HepG2 (cell line): Measurements from ENCODE around the gene CGB3. TPM values are rescaled to one million over a fixed set of nuclear protein-coding genes. Genes with fewer than 3 reads are reported as not detected.
A peak's percentile ranks its signal among the peaks of the same experiment; 100 is the strongest.

Experiments
- ATAC-seq: fragments of 200-7000 bp; cut with Tn5 transposase; 3 replicates; pipeline ENCODE4 v1.9.1; 2020; ENCODE audit warnings: mild to moderate bottlenecking, moderate library complexity
- BruUV-seq: library from RNA; stranded (reverse); fragments of 400-500 nt; replicated peaks from 2 replicates; lab custom pipeline; 2021; lab: Mats Ljungman, UMichigan
- CTCF ChIA-PET: fragments of 300-600 bp; formaldehyde crosslinking; extraction: SDS; loops from one replicate; lab custom pipeline; 2021; ENCODE audit warnings: low total read pairs, inconsistent platforms, low intra/inter-chr PET ratio; lab: Yijun Ruan, JAX
- POLR2A ChIA-PET: fragments of 350-600 bp; sonication (Branson Sonifier 250); formaldehyde crosslinking; loops from one replicate; lab custom pipeline; 2020; ENCODE audit warnings: antibody characterized with exemption, inconsistent platforms; lab: Yijun Ruan, JAX
- DNase-seq: peaks from one replicate; pipeline ENCODE4 v3.0.0-alpha.2; 2015; ENCODE audit warnings: low spot score
- FAIRE-seq: peaks from 3 replicates; lab custom pipeline; 2011; peaks lifted over from hg19 to GRCh38; lab: Jason Lieb, UNC
- H2AFZ ChIP-seq: one replicate; pipeline ENCODE4 v1.6.1; 2011; ENCODE audit warnings: low read length, inconsistent platforms
- H3K27ac ChIP-seq: fragments of 300-600 bp; 3 replicates; pipeline ENCODE4 v1.8.0; 2011; ENCODE audit warnings: mixed run types, mild to moderate bottlenecking, mixed read lengths, low read length, inconsistent platforms; ENCODE audit not compliant: insufficient read depth; ENCODE audit errors: extremely low read length
- H3K27me3 ChIP-seq, 2 experiments: fragments of 200-600 bp in 1 of 2; 2 replicates in 1 of 2; 3 replicates in 1 of 2; pipeline versions ENCODE4 v1.6.0 to v1.8.0; 2011; ENCODE audit warnings: low read length in 2 of 2, mild to moderate bottlenecking in 2 of 2, moderate library complexity in 2 of 2, inconsistent platforms in 1 of 2; ENCODE audit not compliant: insufficient read depth in 2 of 2, control insufficient read depth in 1 of 2
- H3K36me3 ChIP-seq, 2 experiments: fragments of 200-600 bp in 1 of 2; replicated peaks in 1 of 2; 2 replicates in 1 of 2; 3 replicates in 1 of 2; pipeline versions ENCODE4 v1.5.1 to v1.8.0; 2011; ENCODE audit warnings: low read length in 2 of 2, inconsistent platforms in 1 of 2; ENCODE audit not compliant: insufficient read depth in 2 of 2, control insufficient read depth in 1 of 2
- H3K4me1 ChIP-seq: 2 replicates; pipeline ENCODE4 v1.5.1; 2012; ENCODE audit warnings: low read length, inconsistent platforms; ENCODE audit not compliant: insufficient read depth
- H3K4me2 ChIP-seq: 2 replicates; pipeline ENCODE4 v1.6.0; 2011; ENCODE audit warnings: low read depth, low read length, inconsistent platforms
- H3K4me3 ChIP-seq, 3 experiments: fragments of 200-600 bp in 1 of 3; sonication (generic), shearing (Covaris generic) in 1 of 3; replicated peaks in 1 of 3; 2 replicates each; pipeline ENCODE4 v1.5.1; 2011 to 2016; ENCODE audit warnings: low read length in 3 of 3, inconsistent platforms in 2 of 3, low read depth in 2 of 3, mild to moderate bottlenecking in 2 of 3, control low read depth in 1 of 3, mixed read lengths in 1 of 3; ENCODE audit not compliant: insufficient read depth in 1 of 3
- H3K79me2 ChIP-seq: one replicate; pipeline ENCODE4 v1.6.1; 2011; ENCODE audit warnings: low read length, inconsistent platforms; ENCODE audit not compliant: insufficient read depth
- H3K9ac ChIP-seq: 2 replicates; pipeline ENCODE4 v1.6.0; 2011; ENCODE audit warnings: mild to moderate bottlenecking, low read depth, low read length, inconsistent platforms; ENCODE audit not compliant: insufficient read depth
- H3K9me3 ChIP-seq: 2 replicates; pipeline ENCODE4 v1.5.1; 2012; ENCODE audit warnings: mild to moderate bottlenecking, low read length
- H4K20me1 ChIP-seq: 2 replicates; pipeline ENCODE4 v1.6.0; 2011; ENCODE audit warnings: inconsistent platforms, mild to moderate bottlenecking, low read length, moderate library complexity; ENCODE audit not compliant: insufficient read depth
- HNRNPH1 ChIP-seq: fragments of 200-400 bp; formaldehyde crosslinking; optimal IDR thresholded peaks from 2 replicates; pipeline ENCODE3; 2017; ENCODE audit warnings: mild to moderate bottlenecking, low read depth, low read length
- KAT2B ChIP-seq: fragments of 150-350 bp; IDR thresholded peaks from 2 replicates; pipeline ENCODE4 v1.6.1; 2014; ENCODE audit warnings: low read depth, low read length, borderline replicate concordance
- MIXL1 ChIP-seq: IDR thresholded peaks from 2 replicates; pipeline ENCODE4 v1.6.1; 2016
- NBN ChIP-seq: fragments of 450-650 bp; conservative IDR thresholded peaks from 2 replicates; pipeline ENCODE4 v1.6.1; 2017
- SAP130 ChIP-seq: IDR thresholded peaks from 2 replicates; pipeline ENCODE4 v1.6.1; 2016; ENCODE audit warnings: low read depth
- YEATS2 ChIP-seq: sonication (generic); formaldehyde crosslinking; IDR thresholded peaks from 2 replicates; pipeline ENCODE4 v1.4.0; 2020; ENCODE audit warnings: missing genetic modification reagents, borderline replicate concordance
- ZNF431 ChIP-seq: sonication (generic); formaldehyde crosslinking; IDR thresholded peaks from 2 replicates; pipeline ENCODE4 v1.9.0; 2022; ENCODE audit warnings: missing genetic modification reagents, low read depth, mild to moderate bottlenecking, borderline replicate concordance
- ZNF446 ChIP-seq: sonication (generic); formaldehyde crosslinking; IDR thresholded peaks from 2 replicates; pipeline ENCODE4 v1.5.0; 2020; ENCODE audit warnings: mild to moderate bottlenecking, missing genetic modification reagents
- ZNF484 ChIP-seq: sonication (generic); formaldehyde crosslinking; IDR thresholded peaks from 2 replicates; pipeline ENCODE4 v1.5.1; 2020; ENCODE audit warnings: mild to moderate bottlenecking, low read depth, missing genetic modification reagents, borderline replicate concordance
- ZNF562 ChIP-seq: sonication (generic); formaldehyde crosslinking; IDR thresholded peaks from 2 replicates; pipeline ENCODE4 v1.8.0; 2022; ENCODE audit warnings: missing genetic modification reagents, borderline replicate concordance
- ZNF567 ChIP-seq: sonication (generic); formaldehyde crosslinking; IDR thresholded peaks from 2 replicates; pipeline ENCODE4 v1.8.1; 2023; ENCODE audit warnings: mild to moderate bottlenecking, missing genetic modification reagents, borderline replicate concordance
- ZNF7 ChIP-seq: IDR thresholded peaks from 2 replicates; pipeline ENCODE4 v1.6.1; 2016; ENCODE audit warnings: missing biosample characterization, missing genetic modification reagents
- ZNF816 ChIP-seq: sonication (generic); formaldehyde crosslinking; IDR thresholded peaks from 2 replicates; pipeline ENCODE4 v1.8.0; 2022; ENCODE audit warnings: missing genetic modification reagents, mild to moderate bottlenecking, borderline replicate concordance
- WGBS: methylation state at CpG from one replicate; pipeline ENCODE4 v1.1.6; 2017; ENCODE audit warnings: low lambda C conversion rate; 5-methylcytosine and 5-hydroxymethylcytosine counted together
- in situ Hi-C: cut with HindIII; loops from 2 replicates; pipeline ENCODE4 v1.10.0; 2017; ENCODE audit warnings: low pct_unique_long_range_greater_than_20kb; ENCODE audit not compliant: extremely low pct_ligation_motif_present
- intact Hi-C: fragments of 100-400 bp; cut with micrococcal nuclease; formaldehyde crosslinking; loops from one replicate; pipeline ENCODE4 v1.10.0; 2022; ENCODE audit not compliant: unreplicated experiment
- polyA plus RNA-seq, 8 experiments: library from polyadenylated mRNA; depleted of rRNA in 3 of 8; stranded (reverse) in 7 of 8; unstranded in 1 of 8; fragments of >200 nt; fragmentation: Illumina TruSeq in 4 of 8; extraction: Trizol in 4 of 8; gene quantifications; 2 replicates each; pipeline versions ENCODE4 v1.2.1 to v1.2.3, GENCODE V29; 2011 to 2016; ENCODE audit warnings: low read depth in 4 of 8, missing spikeins in 1 of 8, mixed read lengths in 1 of 8; ENCODE audit not compliant: insufficient read depth in 1 of 8
- total RNA-seq, 5 experiments: library from RNA; depleted of rRNA; stranded (reverse); fragments of >200 nt; fragmentation: Illumina TruSeq; extraction: Trizol; gene quantifications; 2 replicates each; pipeline ENCODE4 v1.2.3, GENCODE V29; 2016; ENCODE audit warnings: low read depth in 1 of 5
- TF ChIP-seq, protein P1 (sequence below): sonication (generic); formaldehyde crosslinking; IDR thresholded peaks from 2 replicates; pipeline ENCODE4 v1.5.1; 2020; ENCODE audit warnings: mild to moderate bottlenecking, missing genetic modification reagents, moderate library complexity
- TF ChIP-seq, protein P2 (sequence below): sonication (generic); formaldehyde crosslinking; IDR thresholded peaks from 2 replicates; pipeline ENCODE4 v1.9.0; 2022; ENCODE audit warnings: missing genetic modification reagents, mild to moderate bottlenecking, borderline replicate concordance

The CGB3 gene
- total and polyA plus RNA-seq, 2 of the 13 experiments (the other 11 are each of a cell fraction or from before 2014, with no cell fraction given): not detected

DNA sequence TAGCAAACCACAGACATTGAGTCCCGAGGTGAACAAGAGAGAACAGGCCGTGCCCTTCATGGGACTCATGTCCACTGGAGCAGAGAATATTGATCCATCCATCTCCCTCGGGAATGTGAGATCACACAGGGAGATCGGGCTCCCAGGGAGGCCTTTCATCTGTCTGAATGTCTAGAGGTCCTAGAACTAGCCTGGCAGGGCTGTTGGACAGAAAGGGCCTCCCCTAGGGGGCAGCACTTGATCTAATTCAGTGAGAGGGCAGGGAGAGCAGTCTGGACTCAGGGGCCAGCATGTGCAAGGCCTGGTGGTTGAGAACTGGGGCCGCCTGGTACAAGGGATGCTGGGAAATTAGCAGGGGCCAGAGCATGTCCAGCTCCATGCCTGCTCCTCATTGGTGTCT, 26.2 kb downstream of the CGB3 start:
- DNase-seq (peak; percentile 73), ATAC-seq (peak; percentile 57), FAIRE-seq (no peak)
- Histone ChIP-seq H3K4me3 (no peak overlapping the region), H3K4me2 (peak overlapping the region; percentile 33; the same call in 1 of the 2 replicates), H3K9me3 (no peaks in the 10 kb centered on the region), H3K27me3 (no peaks in the 10 kb centered on the region; a peak in 1 of 5 replicates), H3K4me1 (peaks cover 18% of the 10 kb centered on the region), H3K79me2 (peaks cover 32% of the 10 kb centered on the region), H3K36me3 (peaks cover 3 to 14% of the 10 kb centered on the region in 2 experiments; a peak in 3 of 5 replicates), H4K20me1 (no peaks in the 10 kb centered on the region), H3K27ac (no peak overlapping the region), H2AFZ (no peak overlapping the region), H3K9ac (no peak overlapping the region)
- ChIA-PET POLR2A (interaction anchor here (0.6 kb wide), 1 partner anchor 10 kb away, joined by 3 read pairs; no protein-coding TSS in a partner anchor), CTCF (no interaction called here)
- WGBS: 50% methylated on average over 4 of the region's 5 CpGs
- no TSS peak for BruUV-seq
- intact Hi-C loops: no loop called here
- in situ Hi-C loops: no loop called here
- TF ChIP-seq HNRNPH1 (no peak), ZNF562 (CRISPR knock-in tag) (no peak), ZNF7 (no peak), ZNF431 (CRISPR knock-in tag) (no peak), ZNF567 (no peak), ZNF484 (no peak), ZNF446 (CRISPR knock-in tag) (no peak), YEATS2 (CRISPR knock-in tag) (no peak), KAT2B (no peak), MIXL1 (CRISPR knock-in tag) (no peak), SAP130 (peak; percentile 39; the same call in 1 of the 2 replicates), ZNF816 (CRISPR knock-in tag) (no peak), NBN (no peak)
- TF ChIP-seq, protein P1, sequence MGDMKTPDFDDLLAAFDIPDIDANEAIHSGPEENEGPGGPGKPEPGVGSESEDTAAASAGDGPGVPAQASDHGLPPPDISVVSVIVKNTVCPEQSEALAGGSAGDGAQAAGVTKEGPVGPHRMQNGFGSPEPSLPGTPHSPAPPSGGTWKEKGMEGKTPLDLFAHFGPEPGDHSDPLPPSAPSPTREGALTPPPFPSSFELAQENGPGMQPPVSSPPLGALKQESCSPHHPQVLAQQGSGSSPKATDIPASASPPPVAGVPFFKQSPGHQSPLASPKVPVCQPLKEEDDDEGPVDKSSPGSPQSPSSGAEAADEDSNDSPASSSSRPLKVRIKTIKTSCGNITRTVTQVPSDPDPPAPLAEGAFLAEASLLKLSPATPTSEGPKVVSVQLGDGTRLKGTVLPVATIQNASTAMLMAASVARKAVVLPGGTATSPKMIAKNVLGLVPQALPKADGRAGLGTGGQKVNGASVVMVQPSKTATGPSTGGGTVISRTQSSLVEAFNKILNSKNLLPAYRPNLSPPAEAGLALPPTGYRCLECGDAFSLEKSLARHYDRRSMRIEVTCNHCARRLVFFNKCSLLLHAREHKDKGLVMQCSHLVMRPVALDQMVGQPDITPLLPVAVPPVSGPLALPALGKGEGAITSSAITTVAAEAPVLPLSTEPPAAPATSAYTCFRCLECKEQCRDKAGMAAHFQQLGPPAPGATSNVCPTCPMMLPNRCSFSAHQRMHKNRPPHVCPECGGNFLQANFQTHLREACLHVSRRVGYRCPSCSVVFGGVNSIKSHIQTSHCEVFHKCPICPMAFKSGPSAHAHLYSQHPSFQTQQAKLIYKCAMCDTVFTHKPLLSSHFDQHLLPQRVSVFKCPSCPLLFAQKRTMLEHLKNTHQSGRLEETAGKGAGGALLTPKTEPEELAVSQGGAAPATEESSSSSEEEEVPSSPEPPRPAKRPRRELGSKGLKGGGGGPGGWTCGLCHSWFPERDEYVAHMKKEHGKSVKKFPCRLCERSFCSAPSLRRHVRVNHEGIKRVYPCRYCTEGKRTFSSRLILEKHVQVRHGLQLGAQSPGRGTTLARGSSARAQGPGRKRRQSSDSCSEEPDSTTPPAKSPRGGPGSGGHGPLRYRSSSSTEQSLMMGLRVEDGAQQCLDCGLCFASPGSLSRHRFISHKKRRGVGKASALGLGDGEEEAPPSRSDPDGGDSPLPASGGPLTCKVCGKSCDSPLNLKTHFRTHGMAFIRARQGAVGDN (CRISPR knock-in tag): peak; percentile 59
- TF ChIP-seq, protein P2, sequence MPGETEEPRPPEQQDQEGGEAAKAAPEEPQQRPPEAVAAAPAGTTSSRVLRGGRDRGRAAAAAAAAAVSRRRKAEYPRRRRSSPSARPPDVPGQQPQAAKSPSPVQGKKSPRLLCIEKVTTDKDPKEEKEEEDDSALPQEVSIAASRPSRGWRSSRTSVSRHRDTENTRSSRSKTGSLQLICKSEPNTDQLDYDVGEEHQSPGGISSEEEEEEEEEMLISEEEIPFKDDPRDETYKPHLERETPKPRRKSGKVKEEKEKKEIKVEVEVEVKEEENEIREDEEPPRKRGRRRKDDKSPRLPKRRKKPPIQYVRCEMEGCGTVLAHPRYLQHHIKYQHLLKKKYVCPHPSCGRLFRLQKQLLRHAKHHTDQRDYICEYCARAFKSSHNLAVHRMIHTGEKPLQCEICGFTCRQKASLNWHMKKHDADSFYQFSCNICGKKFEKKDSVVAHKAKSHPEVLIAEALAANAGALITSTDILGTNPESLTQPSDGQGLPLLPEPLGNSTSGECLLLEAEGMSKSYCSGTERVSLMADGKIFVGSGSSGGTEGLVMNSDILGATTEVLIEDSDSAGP (CRISPR knock-in tag): no peak
